Measurements from ENCODE around the gene NOC3L. TPM values are rescaled to one million over a fixed set of nuclear protein-coding genes. Genes with fewer than 3 reads are reported as not detected.

Gene NOC3L
- total and polyA plus RNA-seq, 9 of the 15 experiments (the other 6 are each of a cell fraction or from before 2014, with no cell fraction given) = 23.8 to 57.6 (median 32.6) TPM

- TF ChIP-seq, protein P1, sequence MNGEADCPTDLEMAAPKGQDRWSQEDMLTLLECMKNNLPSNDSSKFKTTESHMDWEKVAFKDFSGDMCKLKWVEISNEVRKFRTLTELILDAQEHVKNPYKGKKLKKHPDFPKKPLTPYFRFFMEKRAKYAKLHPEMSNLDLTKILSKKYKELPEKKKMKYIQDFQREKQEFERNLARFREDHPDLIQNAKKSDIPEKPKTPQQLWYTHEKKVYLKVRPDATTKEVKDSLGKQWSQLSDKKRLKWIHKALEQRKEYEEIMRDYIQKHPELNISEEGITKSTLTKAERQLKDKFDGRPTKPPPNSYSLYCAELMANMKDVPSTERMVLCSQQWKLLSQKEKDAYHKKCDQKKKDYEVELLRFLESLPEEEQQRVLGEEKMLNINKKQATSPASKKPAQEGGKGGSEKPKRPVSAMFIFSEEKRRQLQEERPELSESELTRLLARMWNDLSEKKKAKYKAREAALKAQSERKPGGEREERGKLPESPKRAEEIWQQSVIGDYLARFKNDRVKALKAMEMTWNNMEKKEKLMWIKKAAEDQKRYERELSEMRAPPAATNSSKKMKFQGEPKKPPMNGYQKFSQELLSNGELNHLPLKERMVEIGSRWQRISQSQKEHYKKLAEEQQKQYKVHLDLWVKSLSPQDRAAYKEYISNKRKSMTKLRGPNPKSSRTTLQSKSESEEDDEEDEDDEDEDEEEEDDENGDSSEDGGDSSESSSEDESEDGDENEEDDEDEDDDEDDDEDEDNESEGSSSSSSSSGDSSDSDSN (IDR thresholded peaks at IDR 0.05; ENCODE audit: borderline replicate concordance in 1 of 2, low read depth in 2 of 2, low read length in 2 of 2) = no peak
- TF ChIP-seq PML (IDR thresholded peaks at IDR 0.05; ENCODE audit: low read length) (no peak), NR0B1 (IDR thresholded peaks at IDR 0.05; ENCODE audit: partially characterized antibody) (no peak), CTCFL (IDR thresholded peaks at IDR 0.05; ENCODE audit: borderline replicate concordance, insufficient read depth, low read depth, low read length, poor library complexity, severe bottlenecking) (no peak), NRF1 (conservative IDR thresholded peaks at IDR 0.05 in 1 of 2, IDR thresholded peaks at IDR 0.05 in 1 of 2) (no peak), NFRKB (IDR thresholded peaks at IDR 0.05; ENCODE audit: low read depth) (no peak), MYBL2 (IDR thresholded peaks at IDR 0.05; ENCODE audit: low read depth) (no peak), MYBL2 (CRISPR knock-in tag; IDR thresholded peaks at IDR 0.05; ENCODE audit: borderline replicate concordance) (no peak), RBBP5 (IDR thresholded peaks at IDR 0.05; ENCODE audit: borderline replicate concordance, insufficient read depth, low read length, poor library complexity, severe bottlenecking) (no peak), GTF2F1 (IDR thresholded peaks at IDR 0.05; ENCODE audit: low read depth, low read length) (no peak), HDAC3 (IDR thresholded peaks at IDR 0.05; ENCODE audit: borderline replicate concordance, partially characterized antibody) (no peak), BACH1 (tag; IDR thresholded peaks at IDR 0.05) (no peak), ZNF766 (CRISPR knock-in tag; conservative IDR thresholded peaks at IDR 0.05) (no peak)
Observed at GRCh38 chr10:94355841-94356240, 6.9 kb downstream of the NOC3L start (continued).
